K562 (cell line): Measurements from ENCODE around the gene TAS1R3. TPM values are rescaled to one million over a fixed set of nuclear protein-coding genes. Genes with fewer than 3 reads are reported as not detected.

ENCODE experiments used
- BCOR ChIP-seq: fragments of 450-650 bp; IDR thresholded peaks from 2 replicates; pipeline ENCODE4 v1.6.1; 2016
- BRD9 ChIP-seq: fragments of 450-650 bp; IDR thresholded peaks from 2 replicates; pipeline ENCODE4 v1.6.1; 2018; ENCODE audit warnings: low read depth; ENCODE audit not compliant: partially characterized antibody
- DPF2 ChIP-seq: fragments of 450-650 bp; IDR thresholded peaks from 2 replicates; pipeline ENCODE4 v1.6.1; 2016
- ESRRB ChIP-seq: fragments of 250-450 bp; sonication (Bioruptor Pico); IDR thresholded peaks from 2 replicates; pipeline ENCODE4 v1.5.0; 2020; ENCODE audit warnings: mild to moderate bottlenecking, moderate library complexity, borderline replicate concordance
- FIP1L1 ChIP-seq: fragments of 200-400 bp; formaldehyde crosslinking; IDR thresholded peaks from 2 replicates; pipeline ENCODE4 v1.6.1; 2018; ENCODE audit warnings: mild to moderate bottlenecking, low read depth, low read length; ENCODE audit not compliant: poor library complexity, severe bottlenecking
- JUN ChIP-seq, 2 experiments: sonication (generic) in 1 of 2; formaldehyde crosslinking in 1 of 2; IDR thresholded peaks; 2 replicates each; pipeline versions ENCODE4 v1.6.1 to v1.8.0; 2012 to 2022; ENCODE audit warnings: borderline replicate concordance in 2 of 2, mild to moderate bottlenecking in 2 of 2, improper control_type of control experiment in 1 of 2, low read depth in 1 of 2, low read length in 1 of 2, missing genetic modification reagents in 1 of 2
- MECOM ChIP-seq: fragments of 250-450 bp; sonication (Bioruptor Pico); IDR thresholded peaks from 2 replicates; pipeline ENCODE4 v1.8.0; 2022; ENCODE audit warnings: inconsistent platforms
- POLR2G ChIP-seq: fragments of 200-400 bp; formaldehyde crosslinking; IDR thresholded peaks from 2 replicates; pipeline ENCODE4 v1.6.1; 2017; ENCODE audit warnings: low read depth, mild to moderate bottlenecking, antibody characterized with exemption, low read length, moderate library complexity
- PYGO2 ChIP-seq: fragments of 450-650 bp; IDR thresholded peaks from 2 replicates; pipeline ENCODE4 v1.6.1; 2016; ENCODE audit warnings: mild to moderate bottlenecking, missing genetic modification characterization, moderate library complexity, missing compliant biosample characterization
- RBFOX2 ChIP-seq: fragments of 200-400 bp; formaldehyde crosslinking; IDR thresholded peaks from 2 replicates; pipeline ENCODE4 v1.6.1; 2017; ENCODE audit warnings: low read depth, mild to moderate bottlenecking, low read length, moderate library complexity
- ZFX ChIP-seq: sonication (generic); formaldehyde crosslinking; IDR thresholded peaks from 2 replicates; pipeline ENCODE4 v1.8.0; 2022; ENCODE audit warnings: mild to moderate bottlenecking, missing genetic modification reagents, moderate library complexity
- ZNF133 ChIP-seq: fragments of 250-450 bp; sonication (Bioruptor Pico); IDR thresholded peaks from 2 replicates; pipeline ENCODE4 v1.4.0; 2020; ENCODE audit warnings: mild to moderate bottlenecking
- ZNF212 ChIP-seq: fragments of 450-650 bp; formaldehyde crosslinking; IDR thresholded peaks from 2 replicates; pipeline ENCODE4 v1.4.0; 2020; ENCODE audit warnings: mild to moderate bottlenecking
- polyA plus RNA-seq, 8 experiments: library from polyadenylated mRNA; depleted of rRNA in 4 of 8; stranded (reverse) in 5 of 8; unstranded in 3 of 8; fragments of >200 nt; fragmentation: Nextera tagmentation in 2 of 8; fragmentation: Illumina TruSeq in 1 of 8; extraction: Ambion mirVana in 2 of 8; extraction: Trizol in 1 of 8; gene quantifications; 2 replicates each; pipeline versions ENCODE4 v1.2.1 to v1.2.3, GENCODE V29; 2011 to 2014; ENCODE audit warnings: inconsistent platforms in 1 of 8, missing spikeins in 1 of 8
- total RNA-seq, 7 experiments: library from RNA; depleted of rRNA in 6 of 7; stranded (reverse); fragments of >200 nt in 6 of 7; fragmentation: Illumina TruSeq in 2 of 7; extraction: Trizol in 2 of 7; gene quantifications; 2 replicates each; pipeline versions ENCODE4 v1.2.1 to v1.2.3, GENCODE V29; 2011 to 2021; ENCODE audit warnings: low replicate concordance in 1 of 7
- TF ChIP-seq, protein P1 (sequence below), 2 experiments: IDR thresholded peaks; 2 replicates each; pipeline ENCODE4 v1.6.1; 2012; ENCODE audit warnings: improper control_type of control experiment in 2 of 2, low read depth in 2 of 2, low read length in 2 of 2, borderline replicate concordance in 1 of 2
- TF ChIP-seq, protein P2 (sequence below): fragments of 200-600 bp; sonication (generic); IDR thresholded peaks from one replicate; pipeline ENCODE4 v1.6.1; 2012; ENCODE audit warnings: mild to moderate bottlenecking, low read depth, low read length, inconsistent platforms

Gene TAS1R3
- total and polyA plus RNA-seq, 9 of the 15 experiments (the other 6 are each of a cell fraction or from before 2014, with no cell fraction given), result 0.07 to 0.13 TPM; not detected in 7

DNA sequence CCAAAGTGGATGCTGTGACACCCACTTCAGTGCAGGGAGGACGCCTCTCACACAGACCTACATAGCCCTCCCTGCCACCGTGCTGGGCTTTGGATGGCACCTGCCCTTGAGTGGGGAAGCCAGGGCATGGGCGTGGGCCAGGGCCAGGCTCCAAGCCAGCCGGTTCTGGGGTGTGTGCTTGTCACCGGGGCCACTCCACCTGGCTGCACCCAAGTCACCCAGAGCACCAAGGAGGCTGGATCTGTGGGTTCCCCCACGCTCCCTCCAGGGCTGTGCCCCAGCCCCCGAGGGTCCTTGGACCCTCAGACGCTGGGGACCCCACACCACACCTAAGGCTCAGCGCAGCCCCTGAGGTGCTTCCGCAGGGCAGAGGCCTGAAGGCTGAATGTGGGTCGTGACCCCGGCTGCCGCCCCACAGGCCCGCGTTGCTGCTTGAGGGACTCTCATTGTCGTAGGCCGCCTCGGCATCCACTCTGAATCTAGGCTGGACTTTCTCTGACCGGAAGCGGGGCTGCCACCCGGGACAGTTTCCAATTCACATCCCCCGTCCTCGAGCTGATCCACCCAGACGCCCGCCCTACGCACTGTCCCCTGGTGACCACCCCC lies 25.8 kb downstream of the TAS1R3 start (continued):
- no peak for TF ChIP-seq ZFX (CRISPR knock-in tag)
- no peak for TF ChIP-seq FIP1L1
- TF ChIP-seq BCOR, result no peak
- TF ChIP-seq, protein P1, sequence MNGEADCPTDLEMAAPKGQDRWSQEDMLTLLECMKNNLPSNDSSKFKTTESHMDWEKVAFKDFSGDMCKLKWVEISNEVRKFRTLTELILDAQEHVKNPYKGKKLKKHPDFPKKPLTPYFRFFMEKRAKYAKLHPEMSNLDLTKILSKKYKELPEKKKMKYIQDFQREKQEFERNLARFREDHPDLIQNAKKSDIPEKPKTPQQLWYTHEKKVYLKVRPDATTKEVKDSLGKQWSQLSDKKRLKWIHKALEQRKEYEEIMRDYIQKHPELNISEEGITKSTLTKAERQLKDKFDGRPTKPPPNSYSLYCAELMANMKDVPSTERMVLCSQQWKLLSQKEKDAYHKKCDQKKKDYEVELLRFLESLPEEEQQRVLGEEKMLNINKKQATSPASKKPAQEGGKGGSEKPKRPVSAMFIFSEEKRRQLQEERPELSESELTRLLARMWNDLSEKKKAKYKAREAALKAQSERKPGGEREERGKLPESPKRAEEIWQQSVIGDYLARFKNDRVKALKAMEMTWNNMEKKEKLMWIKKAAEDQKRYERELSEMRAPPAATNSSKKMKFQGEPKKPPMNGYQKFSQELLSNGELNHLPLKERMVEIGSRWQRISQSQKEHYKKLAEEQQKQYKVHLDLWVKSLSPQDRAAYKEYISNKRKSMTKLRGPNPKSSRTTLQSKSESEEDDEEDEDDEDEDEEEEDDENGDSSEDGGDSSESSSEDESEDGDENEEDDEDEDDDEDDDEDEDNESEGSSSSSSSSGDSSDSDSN (IDR thresholded peaks at IDR 0.05; ENCODE audit: borderline replicate concordance in 1 of 2, low read depth in 2 of 2, low read length in 2 of 2), result no peak
- no peak for TF ChIP-seq ESRRB
- no peak for TF ChIP-seq ZNF133 (CRISPR knock-in tag)
- TF ChIP-seq BRD9, result no peak
- no peak for TF ChIP-seq MECOM
- TF ChIP-seq DPF2, result no peak
- TF ChIP-seq PYGO2 (tag), result no peak
- TF ChIP-seq, protein P2, sequence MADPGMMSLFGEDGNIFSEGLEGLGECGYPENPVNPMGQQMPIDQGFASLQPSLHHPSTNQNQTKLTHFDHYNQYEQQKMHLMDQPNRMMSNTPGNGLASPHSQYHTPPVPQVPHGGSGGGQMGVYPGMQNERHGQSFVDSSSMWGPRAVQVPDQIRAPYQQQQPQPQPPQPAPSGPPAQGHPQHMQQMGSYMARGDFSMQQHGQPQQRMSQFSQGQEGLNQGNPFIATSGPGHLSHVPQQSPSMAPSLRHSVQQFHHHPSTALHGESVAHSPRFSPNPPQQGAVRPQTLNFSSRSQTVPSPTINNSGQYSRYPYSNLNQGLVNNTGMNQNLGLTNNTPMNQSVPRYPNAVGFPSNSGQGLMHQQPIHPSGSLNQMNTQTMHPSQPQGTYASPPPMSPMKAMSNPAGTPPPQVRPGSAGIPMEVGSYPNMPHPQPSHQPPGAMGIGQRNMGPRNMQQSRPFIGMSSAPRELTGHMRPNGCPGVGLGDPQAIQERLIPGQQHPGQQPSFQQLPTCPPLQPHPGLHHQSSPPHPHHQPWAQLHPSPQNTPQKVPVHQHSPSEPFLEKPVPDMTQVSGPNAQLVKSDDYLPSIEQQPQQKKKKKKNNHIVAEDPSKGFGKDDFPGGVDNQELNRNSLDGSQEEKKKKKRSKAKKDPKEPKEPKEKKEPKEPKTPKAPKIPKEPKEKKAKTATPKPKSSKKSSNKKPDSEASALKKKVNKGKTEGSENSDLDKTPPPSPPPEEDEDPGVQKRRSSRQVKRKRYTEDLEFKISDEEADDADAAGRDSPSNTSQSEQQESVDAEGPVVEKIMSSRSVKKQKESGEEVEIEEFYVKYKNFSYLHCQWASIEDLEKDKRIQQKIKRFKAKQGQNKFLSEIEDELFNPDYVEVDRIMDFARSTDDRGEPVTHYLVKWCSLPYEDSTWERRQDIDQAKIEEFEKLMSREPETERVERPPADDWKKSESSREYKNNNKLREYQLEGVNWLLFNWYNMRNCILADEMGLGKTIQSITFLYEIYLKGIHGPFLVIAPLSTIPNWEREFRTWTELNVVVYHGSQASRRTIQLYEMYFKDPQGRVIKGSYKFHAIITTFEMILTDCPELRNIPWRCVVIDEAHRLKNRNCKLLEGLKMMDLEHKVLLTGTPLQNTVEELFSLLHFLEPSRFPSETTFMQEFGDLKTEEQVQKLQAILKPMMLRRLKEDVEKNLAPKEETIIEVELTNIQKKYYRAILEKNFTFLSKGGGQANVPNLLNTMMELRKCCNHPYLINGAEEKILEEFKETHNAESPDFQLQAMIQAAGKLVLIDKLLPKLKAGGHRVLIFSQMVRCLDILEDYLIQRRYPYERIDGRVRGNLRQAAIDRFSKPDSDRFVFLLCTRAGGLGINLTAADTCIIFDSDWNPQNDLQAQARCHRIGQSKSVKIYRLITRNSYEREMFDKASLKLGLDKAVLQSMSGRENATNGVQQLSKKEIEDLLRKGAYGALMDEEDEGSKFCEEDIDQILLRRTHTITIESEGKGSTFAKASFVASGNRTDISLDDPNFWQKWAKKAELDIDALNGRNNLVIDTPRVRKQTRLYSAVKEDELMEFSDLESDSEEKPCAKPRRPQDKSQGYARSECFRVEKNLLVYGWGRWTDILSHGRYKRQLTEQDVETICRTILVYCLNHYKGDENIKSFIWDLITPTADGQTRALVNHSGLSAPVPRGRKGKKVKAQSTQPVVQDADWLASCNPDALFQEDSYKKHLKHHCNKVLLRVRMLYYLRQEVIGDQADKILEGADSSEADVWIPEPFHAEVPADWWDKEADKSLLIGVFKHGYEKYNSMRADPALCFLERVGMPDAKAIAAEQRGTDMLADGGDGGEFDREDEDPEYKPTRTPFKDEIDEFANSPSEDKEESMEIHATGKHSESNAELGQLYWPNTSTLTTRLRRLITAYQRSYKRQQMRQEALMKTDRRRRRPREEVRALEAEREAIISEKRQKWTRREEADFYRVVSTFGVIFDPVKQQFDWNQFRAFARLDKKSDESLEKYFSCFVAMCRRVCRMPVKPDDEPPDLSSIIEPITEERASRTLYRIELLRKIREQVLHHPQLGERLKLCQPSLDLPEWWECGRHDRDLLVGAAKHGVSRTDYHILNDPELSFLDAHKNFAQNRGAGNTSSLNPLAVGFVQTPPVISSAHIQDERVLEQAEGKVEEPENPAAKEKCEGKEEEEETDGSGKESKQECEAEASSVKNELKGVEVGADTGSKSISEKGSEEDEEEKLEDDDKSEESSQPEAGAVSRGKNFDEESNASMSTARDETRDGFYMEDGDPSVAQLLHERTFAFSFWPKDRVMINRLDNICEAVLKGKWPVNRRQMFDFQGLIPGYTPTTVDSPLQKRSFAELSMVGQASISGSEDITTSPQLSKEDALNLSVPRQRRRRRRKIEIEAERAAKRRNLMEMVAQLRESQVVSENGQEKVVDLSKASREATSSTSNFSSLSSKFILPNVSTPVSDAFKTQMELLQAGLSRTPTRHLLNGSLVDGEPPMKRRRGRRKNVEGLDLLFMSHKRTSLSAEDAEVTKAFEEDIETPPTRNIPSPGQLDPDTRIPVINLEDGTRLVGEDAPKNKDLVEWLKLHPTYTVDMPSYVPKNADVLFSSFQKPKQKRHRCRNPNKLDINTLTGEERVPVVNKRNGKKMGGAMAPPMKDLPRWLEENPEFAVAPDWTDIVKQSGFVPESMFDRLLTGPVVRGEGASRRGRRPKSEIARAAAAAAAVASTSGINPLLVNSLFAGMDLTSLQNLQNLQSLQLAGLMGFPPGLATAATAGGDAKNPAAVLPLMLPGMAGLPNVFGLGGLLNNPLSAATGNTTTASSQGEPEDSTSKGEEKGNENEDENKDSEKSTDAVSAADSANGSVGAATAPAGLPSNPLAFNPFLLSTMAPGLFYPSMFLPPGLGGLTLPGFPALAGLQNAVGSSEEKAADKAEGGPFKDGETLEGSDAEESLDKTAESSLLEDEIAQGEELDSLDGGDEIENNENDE, result no peak
- TF ChIP-seq POLR2G, result peak; percentile 66
- no peak for TF ChIP-seq ZNF212 (CRISPR knock-in tag)
- peak; percentile 50 for TF ChIP-seq RBFOX2
- no peak for TF ChIP-seq JUN (IDR thresholded peaks at IDR 0.05; ENCODE audit: borderline replicate concordance, low read depth, low read length)
- TF ChIP-seq JUN (CRISPR knock-in tag; IDR thresholded peaks at IDR 0.05; ENCODE audit: borderline replicate concordance), result no peak
